Urinary bladder (tissue), 2 donors: Measurements from ENCODE around the gene NUP133. TPM values are rescaled to one million over a fixed set of nuclear protein-coding genes. Genes with fewer than 3 reads are reported as not detected.

Source experiments
- polyA plus RNA-seq: library from polyadenylated mRNA; stranded (reverse); fragments of 200-250 nt; gene quantifications from one replicate; pipeline ENCODE4 v1.2.3, GENCODE V29; 2013
- small RNA-seq: library from RNA; depleted of rRNA; stranded (forward); fragments of <200 nt; gene quantifications from one replicate; pipeline ENCODE3, GENCODE V24; 2014
- total RNA-seq: library from RNA; depleted of rRNA; stranded (reverse); fragments of >200 nt; gene quantifications from one replicate; pipeline ENCODE4 v1.2.3, GENCODE V29; 2014
- donor health status: healthy.

Gene NUP133
- total and polyA plus RNA-seq, 2 donors: 18.5 to 50.2 TPM

Small RNAs within 50 kb of the gene (small RNA-seq; reads per million reads assigned to genes)
- not detected for gene RN7SKP276
- gene RNA5SP78: not detected
- not detected for gene RNU4-21P

Other genes starting within 250 kb of the NUP133 start
- gene RAB4A, start 237.2 kb downstream of the NUP133 start, total RNA-seq: 33.5 TPM
- gene RAB4A, start 237.2 kb downstream of the NUP133 start, polyA plus RNA-seq: 51.4 TPM
- gene CCSAP, start 165.3 kb downstream of the NUP133 start, total RNA-seq: 14.2 TPM
- gene CCSAP, start 165.3 kb downstream of the NUP133 start, polyA plus RNA-seq: 3.0 TPM
- gene ACTA1, start 74.2 kb downstream of the NUP133 start, total RNA-seq: 51.9 TPM
- gene ACTA1, start 74.2 kb downstream of the NUP133 start, polyA plus RNA-seq: 7.9 TPM
- gene ABCB10, start 50.4 kb upstream of the NUP133 start, total RNA-seq: 28.0 TPM
- 11.1 TPM for gene ABCB10, start 50.4 kb upstream of the NUP133 start, polyA plus RNA-seq
- gene TAF5L, start 117.8 kb upstream of the NUP133 start, total RNA-seq: 18.1 TPM
- gene TAF5L, start 117.8 kb upstream of the NUP133 start, polyA plus RNA-seq: 19.3 TPM
- 8.0 TPM for gene URB2, start 117.9 kb upstream of the NUP133 start, total RNA-seq
- gene URB2, start 117.9 kb upstream of the NUP133 start, polyA plus RNA-seq: 4.0 TPM